Occipital lobe (tissue), 2 donors: ENCODE results near the gene CLPSL1. TPM values are rescaled to one million over a fixed set of nuclear protein-coding genes. Genes with fewer than 3 reads are reported as not detected.

Experiments
- DNase-seq: peaks from one replicate; lab custom pipeline; 2025; lab: John Stamatoyannopoulos, UW
- total RNA-seq: library from RNA; depleted of rRNA; stranded (reverse); fragments of >200 nt; gene quantifications from one replicate; pipeline ENCODE4 v1.2.3, GENCODE V29; 2014

The CLPSL1 gene
- total RNA-seq, 1 donor from 2014 or later, result not detected

DNA sequence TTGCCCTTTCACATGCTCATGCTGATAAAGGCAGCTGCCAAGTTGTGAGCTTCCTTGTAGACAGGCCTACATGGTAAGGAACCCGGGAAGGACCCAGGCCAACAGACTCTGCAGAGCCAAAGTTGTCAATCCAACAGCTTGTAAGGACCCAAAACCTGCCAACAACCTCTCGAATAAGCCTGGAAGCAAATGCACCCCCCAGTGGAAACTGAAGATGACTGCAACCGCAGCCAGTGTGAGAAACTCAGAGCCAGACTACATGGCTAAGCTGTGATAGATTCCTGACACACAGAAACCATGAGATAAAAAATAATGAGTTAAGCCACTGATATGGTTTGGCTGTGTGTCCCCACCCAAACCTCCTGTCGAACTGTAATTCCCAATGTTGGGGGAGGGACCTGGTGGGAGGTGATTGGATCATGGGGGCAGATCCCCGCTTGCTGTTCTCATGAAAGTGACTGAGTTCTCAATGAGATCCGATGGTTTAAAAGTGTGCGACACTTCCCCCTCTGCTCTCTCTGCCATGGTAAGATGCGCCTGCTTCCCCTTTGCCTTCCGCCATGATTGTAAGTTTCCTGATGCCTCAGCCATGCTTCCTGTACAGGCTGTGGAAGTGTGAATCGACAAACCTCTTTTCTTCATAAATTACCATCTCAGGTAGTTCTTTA, 23.2 kb upstream of the CLPSL1 start:
- DNase-seq, result no peak

DNA sequence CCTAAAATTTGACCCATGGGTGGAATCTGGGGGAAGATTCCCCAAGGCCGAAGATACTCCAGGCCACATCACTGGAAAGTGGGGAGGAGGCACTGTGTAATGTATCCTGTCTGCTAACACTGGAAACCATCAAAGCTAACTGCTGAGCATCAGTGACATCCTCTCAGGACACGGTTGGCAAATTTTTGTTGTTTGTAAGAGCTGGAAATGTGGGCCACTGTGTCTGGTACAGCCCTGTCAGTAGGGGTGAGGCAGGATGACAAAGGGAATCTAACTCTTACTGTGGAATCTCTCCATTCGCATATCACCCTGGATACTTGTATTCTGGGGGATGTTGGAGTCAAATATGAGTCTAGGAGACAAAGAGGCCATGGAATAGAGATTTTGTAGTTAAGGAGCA, 21.4 kb upstream of the CLPSL1 start:
- no peak for DNase-seq

DNA sequence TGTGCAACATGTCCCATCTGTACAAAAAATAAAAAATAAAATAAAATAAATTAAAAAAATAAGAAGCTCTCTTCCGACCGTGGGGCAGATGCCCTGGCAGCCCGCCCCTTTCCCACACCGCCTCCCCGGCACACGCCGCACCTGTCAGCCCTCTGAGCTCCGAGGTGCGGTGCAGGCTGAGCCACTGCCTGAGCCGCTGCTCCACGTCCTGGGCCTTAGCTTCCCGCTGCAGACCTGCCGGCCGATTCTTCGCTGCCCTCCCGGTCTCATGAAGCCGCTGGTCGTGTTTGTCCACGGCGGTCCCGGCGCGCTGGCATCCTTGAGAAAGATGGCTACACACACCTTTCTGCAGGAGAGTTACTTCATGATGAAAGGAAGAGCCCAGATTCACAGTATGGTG, 15.1 kb upstream of the CLPSL1 start:
- DNase-seq, result no peak

DNA sequence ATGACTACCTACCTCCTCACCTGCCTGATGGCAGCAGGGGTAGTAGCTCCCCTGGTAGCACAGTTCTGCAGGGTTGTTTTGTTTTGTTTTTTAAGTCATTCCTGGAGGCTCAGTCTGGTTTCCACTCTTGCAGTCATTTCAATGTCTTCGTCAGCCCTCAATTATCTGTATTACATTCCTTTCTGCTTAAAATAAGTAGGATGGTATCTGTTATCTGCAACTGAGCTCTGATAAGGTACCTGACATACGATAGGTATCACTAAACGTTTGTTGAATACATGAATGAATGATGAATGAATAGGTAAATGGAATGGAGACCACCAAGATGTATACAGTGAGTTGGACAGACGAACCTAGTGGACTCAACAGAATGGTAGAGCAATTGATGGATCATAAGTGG, 11.6 kb upstream of the CLPSL1 start:
- no peak for DNase-seq

DNA sequence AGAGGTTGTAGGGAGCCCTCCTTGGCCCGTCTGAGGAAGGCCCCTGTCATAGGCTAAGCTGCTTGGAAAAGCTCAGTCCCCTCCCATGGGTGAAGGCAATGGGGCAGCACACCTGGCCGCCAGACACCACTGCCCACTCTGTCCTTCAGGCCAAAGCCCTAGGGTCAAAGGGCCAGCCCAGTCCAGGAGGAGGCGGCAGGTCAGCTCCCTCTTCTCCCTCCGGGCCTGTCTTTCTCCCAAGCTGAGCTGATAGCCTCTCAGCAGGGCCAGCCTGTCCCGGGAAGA, 9.5 kb upstream of the CLPSL1 start:
- no peak for DNase-seq

DNA sequence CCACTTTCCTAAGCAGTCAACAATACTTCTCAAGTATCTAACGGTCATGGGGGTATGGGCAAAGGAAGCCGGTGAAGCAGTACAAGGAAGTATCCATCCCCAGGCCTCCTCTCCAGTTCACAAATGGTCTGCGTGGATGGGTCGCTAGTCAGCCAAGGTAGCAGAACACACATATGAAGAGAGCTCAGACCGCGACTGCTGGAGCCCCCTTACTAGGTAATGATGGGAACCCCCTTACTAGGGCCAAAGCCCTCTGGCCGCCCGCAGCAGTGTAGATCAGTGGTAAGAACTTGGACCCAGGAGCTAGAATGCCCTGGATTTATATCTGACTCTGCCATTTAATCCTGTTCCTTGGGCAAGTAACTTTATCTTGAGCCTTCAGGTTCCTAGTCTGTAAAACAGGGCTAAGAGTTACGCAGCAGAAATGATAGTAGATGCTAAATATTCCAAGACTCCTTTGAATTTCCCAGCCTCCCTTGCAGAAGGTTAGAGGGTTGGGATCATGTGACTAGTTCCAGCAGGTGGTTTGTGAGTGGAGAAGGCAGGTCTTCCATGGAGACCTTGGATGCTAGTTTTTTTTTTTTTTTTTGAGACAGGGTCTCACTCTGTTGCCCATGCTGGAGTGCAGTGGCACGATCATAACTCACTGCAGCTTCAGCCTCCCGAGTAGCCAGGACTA, 6.6 kb upstream of the CLPSL1 start:
- DNase-seq, result no peak

DNA sequence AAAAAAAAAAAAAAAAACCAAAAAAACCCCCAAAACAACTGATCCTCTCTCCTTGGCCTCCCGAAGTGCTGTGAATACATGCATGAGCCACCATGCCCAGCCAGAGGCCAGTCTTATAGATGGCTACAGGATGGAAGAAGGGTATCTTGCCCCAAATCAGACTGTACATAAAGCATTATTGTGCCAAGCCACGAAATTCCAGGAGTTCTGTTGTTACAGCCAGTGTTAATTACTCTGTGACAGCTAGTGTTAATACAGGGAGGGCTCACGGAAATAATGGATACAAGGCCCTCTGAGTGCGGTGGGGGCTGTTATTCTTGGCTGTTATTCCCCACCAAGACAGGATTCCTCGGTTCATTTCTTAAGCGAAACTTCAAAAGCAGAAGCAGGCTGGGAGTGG, 5.8 kb upstream of the CLPSL1 start:
- DNase-seq, result no peak

DNA sequence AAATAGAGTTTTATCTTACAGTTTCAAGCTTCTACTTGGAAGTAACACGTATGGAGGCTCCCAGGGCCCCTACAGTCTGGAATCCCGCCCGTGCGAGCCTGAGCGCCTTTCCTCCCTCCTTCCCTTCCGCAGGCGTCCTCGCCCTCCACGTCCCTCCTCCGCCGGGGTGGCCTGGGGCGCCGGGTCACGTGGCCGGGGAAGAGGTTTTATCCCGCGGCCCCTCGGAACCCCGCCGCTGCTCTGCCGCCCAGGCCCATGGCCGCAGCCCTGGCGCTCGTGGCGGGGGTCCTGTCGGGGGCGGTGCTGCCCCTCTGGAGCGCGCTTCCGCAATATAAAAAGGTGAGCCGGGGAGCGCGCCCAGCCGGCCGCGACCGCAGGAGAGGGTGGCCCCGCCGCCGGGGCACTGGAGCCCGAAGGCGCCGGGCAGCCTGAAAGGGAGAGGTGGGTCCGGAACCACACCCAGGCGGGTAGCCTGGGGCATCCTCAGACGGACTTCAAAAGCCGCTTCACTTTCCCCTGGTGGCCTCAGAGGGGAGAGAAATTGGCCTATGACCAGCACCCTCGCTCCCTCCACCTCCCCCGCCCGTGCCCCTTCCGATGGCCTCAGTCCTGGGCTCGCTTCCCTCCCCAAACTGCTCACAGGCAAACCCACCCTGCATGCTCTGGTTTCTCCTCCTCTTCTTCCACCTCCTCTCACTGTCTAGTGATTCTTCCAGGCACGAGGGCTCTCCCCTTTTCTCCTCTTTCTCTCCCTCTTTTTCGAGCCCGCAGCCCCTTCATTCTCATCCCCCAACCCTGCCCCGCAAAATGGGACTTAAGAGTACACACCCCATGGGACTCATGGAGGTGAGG, 4.2 kb upstream of the CLPSL1 start, which contains the start of gene CLPSL2:
CLPSL2 (plus strand) TSS at position 235 of the 852 bp plus-strand sequence; CDS start at position 256, 21 bp downstream.
- no peak for DNase-seq

DNA sequence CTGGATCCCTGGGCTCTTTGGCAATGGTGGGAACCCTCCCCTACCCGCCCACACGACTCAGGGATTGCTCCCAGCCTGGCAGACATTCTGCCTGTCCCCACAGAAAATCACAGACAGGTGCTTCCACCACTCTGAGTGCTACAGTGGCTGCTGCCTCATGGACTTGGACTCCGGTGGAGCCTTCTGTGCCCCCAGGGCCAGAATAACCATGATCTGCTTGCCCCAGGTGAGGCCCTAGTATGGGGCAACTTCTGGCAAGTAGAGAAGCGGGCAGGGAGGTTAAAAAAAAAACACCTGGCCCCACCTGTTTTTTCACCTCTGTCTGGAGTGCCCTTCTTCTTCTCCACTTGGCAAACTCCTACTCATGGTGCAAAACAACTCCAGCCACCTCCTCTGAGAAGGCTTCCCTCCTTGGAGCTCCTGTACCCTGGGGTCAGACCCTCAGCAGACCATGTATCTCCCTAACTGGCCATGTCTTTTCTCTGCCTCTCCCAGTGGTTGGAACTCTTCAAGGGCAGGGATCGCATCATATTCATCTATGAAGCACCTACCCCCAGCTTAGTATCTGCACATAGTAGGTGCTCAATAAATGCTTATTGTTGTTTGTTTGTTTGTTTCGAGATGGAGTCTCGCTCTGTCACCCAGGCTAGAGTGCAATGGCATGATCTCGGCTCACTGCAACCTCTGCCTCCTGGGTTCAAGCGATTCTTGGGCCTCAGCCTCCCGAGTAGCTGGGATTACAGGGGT, 3.3 kb upstream of the CLPSL1 start:
- DNase-seq, result no peak

DNA sequence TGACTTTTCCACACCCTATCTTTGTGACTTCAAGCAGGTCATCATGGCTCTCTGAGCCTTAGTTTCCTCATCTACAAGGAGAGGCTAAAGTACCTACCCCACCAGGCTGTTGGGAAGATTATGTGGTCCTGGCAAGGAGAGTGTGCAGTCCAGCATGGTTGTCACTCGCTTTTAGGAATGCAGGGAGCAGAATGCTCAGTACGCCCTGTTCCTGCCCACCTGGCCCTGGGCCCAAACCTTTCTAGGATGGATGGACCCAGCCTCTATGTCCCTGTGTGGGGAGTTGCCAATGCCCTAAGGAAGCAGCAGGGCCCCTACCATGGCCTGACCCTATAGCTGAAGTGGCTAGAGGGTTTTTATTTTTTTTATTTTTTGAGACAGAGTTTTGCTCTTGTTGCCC, 2.4 kb upstream of the CLPSL1 start:
- DNase-seq, result no peak

DNA sequence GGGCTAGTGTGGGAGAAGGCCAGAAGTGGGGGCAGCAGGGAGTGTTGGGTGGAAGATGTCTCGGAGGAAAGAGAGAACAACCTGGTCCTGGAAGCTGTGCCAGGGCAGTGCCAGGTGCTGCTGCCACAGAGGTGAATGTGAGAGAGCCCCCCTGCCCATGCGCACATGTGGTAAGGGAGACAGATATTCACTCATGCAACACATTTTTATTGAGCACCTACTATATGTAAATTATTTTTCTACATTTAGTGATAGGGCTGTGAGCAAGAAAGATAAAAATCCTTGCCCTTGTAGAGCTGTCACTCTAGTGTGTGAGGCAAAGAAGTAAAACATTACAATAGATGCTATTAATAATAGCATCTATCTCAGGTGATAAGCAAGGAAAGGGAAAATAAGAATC, 471 bp downstream of the CLPSL1 start:
- DNase-seq, result no peak

DNA sequence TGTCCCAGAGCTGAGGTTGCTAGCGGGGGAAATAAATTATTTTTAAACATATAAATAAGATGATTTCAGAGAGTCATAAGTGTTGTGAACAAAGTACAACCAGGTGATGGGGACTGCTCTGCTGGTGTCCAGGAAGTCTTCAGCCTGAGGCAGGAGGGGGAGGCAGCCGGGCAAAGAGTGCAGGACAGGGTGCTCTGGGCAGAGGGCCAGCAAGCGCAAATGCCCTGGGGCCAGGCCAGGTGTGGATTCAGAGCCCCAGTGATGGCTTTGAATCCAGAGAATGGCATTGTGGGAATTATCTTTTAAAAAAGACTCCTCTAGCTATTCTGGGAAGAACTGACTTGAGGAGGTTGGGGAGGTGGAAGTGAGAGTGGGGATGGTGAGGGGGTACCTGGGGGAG, 1.6 kb downstream of the CLPSL1 start:
- no peak for DNase-seq

DNA sequence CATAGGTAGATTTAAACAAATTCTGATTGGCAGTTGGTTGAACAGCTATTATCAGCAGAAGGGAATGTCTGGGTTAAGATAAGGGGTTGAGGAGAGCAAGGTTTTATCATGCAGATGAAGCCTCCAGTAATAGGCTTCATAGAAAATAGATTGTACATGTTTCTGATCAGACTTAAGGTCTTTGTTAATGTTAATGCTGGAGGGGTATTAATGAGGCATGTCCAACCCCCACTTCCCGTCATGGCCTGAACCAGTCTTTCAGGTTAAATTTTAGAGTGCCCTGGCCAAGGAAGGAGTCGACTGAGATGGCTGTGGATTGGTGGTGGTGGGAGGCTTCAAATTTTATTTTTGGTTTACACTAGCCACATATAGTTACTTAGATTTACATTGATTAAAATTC, 3.4 kb downstream of the CLPSL1 start:
- no peak for DNase-seq

DNA sequence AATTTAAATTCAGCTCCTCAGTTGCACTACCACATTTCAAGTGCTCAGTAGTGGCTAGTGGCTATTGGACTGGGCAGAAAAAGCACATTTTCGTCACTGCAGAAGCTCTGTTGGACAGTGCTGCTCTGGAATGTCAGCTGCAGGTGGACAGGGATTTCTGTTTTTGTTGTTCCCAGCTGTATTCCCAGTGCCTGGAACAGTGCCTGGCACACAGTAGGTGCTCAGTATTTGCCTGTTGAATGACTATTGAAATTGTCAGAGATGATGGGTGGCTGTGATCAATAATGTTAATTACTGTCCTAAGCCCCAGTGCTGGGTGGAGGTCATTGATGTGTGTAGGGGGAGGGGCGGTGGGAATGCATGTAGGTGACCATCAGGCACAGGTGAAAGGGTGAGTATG, 5.5 kb downstream of the CLPSL1 start:
- DNase-seq, result no peak

DNA sequence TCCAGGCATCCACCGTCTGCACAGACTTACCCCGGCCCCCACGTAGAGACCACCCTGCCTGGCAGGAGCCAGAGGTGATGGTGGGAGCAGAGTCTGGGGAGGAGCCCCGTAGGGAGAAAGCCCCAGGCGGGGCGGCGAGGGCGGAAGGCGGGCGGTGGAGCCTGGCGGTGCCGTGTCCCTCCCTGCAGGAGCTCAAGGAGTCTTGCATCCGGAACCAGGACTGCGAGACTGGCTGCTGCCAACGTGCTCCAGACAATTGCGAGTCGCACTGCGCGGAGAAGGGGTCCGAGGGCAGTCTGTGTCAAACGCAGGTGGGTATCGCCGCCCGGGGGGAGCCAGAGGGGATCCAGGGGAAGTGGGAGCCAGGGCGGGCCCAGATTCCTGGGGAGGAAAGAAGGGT, 6.0 kb downstream of the CLPSL1 start:
- no peak for DNase-seq

DNA sequence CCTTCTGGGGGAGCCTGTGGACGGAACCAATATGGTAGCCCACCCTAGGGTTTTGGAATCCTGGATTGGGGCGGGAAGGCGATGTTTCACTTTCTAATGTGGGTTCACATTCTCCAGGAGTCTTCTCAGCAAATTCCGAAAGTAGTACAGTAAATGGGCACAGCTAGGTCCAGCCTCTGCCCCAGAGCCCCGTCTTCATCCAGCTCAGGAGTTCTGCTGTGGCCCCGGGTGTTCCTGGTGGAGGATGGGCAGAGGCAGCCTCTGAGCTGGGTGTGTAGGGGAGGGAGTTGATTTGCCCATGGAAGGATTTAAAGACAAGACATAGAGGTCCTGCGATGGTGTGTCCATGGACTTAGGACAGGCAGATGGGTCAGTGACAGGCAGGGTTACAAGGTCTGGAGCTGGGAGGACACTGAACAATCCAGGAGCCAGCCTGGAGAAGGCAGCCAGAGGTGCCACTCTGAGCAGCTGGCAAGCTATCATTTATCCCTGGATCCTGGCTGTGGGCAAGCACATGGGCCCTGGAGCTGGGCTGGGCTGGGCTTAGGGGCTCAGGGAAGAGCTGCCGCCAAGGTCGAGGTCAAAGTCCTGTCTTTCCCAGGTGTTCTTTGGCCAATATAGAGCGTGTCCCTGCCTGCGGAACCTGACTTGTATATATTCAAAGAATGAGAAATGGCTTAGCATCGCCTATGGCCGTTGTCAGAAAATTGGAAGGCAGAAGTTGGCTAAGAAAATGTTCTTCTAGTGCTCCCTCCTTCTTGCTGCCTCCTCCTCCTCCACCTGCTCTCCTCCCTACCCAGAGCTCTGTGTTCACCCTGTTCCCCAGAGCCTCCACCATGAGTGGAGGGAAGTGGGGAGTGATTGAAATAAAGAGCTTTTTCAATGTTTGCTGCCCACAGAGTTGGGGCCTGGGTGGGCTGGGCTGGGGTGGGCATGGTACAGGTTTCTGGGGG, 6.7 kb downstream of the CLPSL1 start:
- no peak for DNase-seq

DNA sequence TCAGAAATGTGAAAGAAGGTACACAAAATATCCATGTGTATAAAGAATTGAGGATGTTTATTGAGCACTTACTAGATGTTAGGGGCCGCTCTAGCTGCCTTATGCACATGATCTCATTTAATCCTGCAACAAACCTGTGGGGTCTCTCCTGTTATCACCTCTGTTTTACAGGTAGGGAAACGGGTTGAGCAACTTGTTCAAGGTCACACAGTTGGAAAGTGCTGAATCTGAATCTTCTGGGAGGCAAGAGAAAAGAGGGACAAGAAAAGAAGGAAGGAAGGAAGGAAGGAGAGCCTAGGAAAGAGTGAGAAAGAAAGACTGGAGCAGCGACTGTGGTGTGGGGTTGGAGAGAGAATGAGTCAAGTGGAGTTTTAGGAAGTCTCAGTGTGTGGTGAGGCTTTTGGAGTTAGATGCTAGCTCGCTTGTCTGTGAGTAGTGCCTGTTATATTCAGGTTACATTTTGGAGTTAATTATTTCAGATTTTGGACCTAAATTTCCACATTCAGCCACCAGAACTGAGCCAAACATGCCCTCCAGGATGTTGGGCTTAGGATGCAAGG, 7.7 kb downstream of the CLPSL1 start:
- no peak for DNase-seq

DNA sequence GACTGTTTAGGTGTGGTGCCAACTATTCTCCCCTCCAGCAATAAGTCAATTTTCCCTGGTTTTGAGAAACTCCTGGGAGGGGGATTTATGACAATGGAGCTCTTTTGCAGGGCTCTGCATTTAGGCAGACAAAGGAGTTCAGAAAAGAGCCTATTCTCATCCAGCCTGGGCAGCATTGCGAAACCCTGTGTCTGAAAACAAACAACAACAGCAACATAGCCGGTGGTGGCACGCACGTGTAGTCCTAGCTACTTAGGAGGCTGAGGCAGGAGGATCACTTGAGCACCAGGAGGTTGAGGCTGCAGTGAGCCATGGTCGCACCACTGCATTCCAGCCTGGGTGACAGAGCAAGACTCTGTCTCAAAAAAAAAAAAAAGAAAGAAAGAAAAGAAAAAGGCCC, 9.9 kb downstream of the CLPSL1 start:
- DNase-seq, result no peak

DNA sequence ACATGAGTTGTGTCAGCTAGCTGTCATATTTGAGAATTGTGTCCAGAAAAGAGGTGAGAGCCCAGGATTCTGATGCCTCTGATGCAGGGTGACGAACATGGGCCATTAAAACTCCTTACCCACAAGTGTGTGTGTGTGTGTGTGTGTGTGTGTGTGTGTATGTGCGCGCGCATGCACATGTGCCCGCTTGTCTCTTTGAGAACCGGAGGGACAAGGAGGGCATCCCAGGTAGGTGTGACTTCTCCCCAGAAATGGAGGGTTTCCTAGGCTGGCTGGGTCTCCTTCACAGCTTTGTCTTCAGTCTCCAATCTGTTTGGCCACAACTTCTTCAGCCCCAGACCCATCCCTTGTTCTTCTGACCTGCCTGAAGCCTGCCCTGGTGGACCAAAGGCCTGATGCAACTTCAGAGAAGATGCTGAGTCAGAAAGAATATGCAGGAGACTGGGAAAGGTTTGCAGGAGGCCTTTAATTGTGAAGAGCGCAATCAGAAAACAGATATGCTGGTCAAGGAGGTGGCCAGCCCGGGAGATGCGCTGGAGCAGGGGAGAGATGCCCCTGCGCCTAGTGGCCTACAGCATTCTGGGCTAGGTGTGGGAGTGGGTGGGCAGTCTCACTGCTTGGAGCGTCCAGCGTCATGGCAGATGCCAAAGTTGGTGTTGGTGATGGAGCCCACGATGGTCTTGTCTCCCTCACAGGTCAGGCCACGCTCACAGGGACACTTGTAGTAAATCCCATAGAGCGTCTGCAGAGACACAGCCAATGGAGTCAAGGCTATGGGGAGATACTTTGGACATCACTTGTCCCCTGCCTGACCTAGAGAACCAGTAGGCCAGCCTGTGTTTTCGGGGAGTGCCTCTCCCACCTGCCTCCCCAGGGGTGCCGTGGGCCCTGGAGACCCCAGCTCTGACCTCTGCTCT, 14.0 kb downstream of the CLPSL1 start:
- no peak for DNase-seq
